Breast epithelium (tissue), 3 donors: Measurements from ENCODE around the gene DSPP.

Source experiments
- CTCF ChIP-seq, 3 donors: fragments of 450-650 bp; IDR thresholded peaks; one replicate each; pipeline ENCODE4 v1.5.1; 2016 to 2017; ENCODE audit warnings: antibody characterized with exemption in 3 of 3, mild to moderate bottlenecking in 3 of 3, moderate library complexity in 3 of 3
- POLR2A ChIP-seq: fragments of 450-650 bp; IDR thresholded peaks from one replicate; pipeline ENCODE4 v1.6.1; 2016; ENCODE audit warnings: antibody characterized with exemption, mild to moderate bottlenecking, moderate library complexity
- POLR2AphosphoS5 ChIP-seq, 3 donors: sonication (generic); formaldehyde crosslinking; IDR thresholded peaks; one replicate each; pipeline ENCODE4 v1.6.1; 2017; ENCODE audit warnings: antibody characterized with exemption in 3 of 3

DNA sequence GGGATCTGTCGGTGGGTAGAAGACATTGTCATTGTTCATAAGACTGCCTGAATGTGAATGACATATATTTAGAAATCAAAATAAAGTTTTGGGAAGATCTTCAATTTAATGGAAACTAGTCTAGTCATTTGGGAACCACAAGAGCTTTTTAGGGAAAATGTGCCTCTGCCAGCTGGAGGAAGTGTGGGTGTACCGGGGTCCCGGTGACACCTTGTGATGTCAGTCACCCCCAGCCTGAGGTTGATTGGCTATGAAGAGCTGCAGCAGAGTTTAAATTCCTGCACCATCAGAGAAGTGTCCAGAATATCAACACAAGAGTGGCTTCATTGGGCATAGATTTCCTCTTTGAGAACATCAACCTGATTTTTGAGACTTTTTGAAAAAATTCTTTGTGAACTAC, 41.7 kb downstream of the DSPP start, which contains the start of gene DMP1:
- TF ChIP-seq CTCF (IDR thresholded peaks at IDR 0.05) (no peak), POLR2AphosphoS5 (IDR thresholded peaks at IDR 0.05) (no peak), POLR2A (no peak)
